Activated naive CD8-positive, alpha-beta T cell (primary cell): ENCODE data around the gene KLC3.
"Not testable (repeated sequence)": the region's sequence is repeated elsewhere in the genome, so short reads cannot be mapped to it uniquely, and the experiment has no call there.

Experiments used
- H3K27ac Mint-ChIP-seq: one replicate; pipeline ENCODE4 v1.8.0; 2021; ENCODE audit warnings: mixed read lengths
- H3K27me3 Mint-ChIP-seq: one replicate; pipeline ENCODE4 v1.8.0; 2021; ENCODE audit warnings: mixed read lengths
- H3K36me3 Mint-ChIP-seq: one replicate; pipeline ENCODE4 v1.8.0; 2021; ENCODE audit warnings: mixed read lengths
- H3K4me1 Mint-ChIP-seq: one replicate; pipeline ENCODE4 v1.8.0; 2021; ENCODE audit warnings: low read depth, mixed read lengths
- H3K4me3 Mint-ChIP-seq: one replicate; pipeline ENCODE4 v1.8.0; 2021; ENCODE audit warnings: mild to moderate bottlenecking, mixed read lengths
- H3K9me3 Mint-ChIP-seq: one replicate; pipeline ENCODE4 v1.8.0; 2021; ENCODE audit warnings: low read depth, mixed read lengths

KLC3 gene

DNA sequence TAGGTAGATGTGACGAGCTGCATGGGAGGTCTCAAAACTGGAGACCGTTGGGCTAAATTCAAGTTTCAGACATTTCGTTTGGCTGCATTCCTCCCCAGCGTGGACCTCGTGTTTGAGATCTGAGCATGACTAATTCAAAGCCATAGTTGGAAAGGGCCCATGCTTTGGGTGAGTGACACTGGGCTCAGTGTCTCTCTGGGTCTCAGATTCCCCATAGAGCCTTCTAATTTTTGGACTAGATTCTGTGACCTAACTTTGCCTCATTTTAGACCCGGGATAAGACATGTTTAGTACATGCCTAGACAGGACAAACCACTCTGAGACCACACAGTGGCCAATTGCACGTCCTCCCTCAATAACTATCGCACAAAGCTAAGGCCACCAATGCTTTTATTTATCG is 34.5 kb upstream of the KLC3 start:
- H3K4me3 Mint-ChIP-seq: no peak overlapping the region
- no peaks in the 10 kb centered on the region for H3K27me3 Mint-ChIP-seq
- peaks cover 2% of the 10 kb centered on the region for H3K36me3 Mint-ChIP-seq
- no peaks in the 10 kb centered on the region for H3K4me1 Mint-ChIP-seq
- no peak overlapping the region for H3K27ac Mint-ChIP-seq
- peaks cover 3% of the 10 kb centered on the region for H3K9me3 Mint-ChIP-seq

- Mint-ChIP-seq H3K36me3 (peaks cover 2% of the 10 kb centered on the region), H3K27me3 (peaks cover 1% of the 10 kb centered on the region), H3K27ac (no peak overlapping the region), H3K4me3 (no peak overlapping the region), H3K9me3 (peaks cover 3% of the 10 kb centered on the region), H3K4me1 (no peaks in the 10 kb centered on the region)
These were observed 34.0 kb upstream of the KLC3 start for GRCh38 chr19:45306518-45307027.

GRCh38 chr19:45307361-45307760 is 33.2 kb upstream of the KLC3 start:
- Mint-ChIP-seq H3K27ac (no peak overlapping the region), H3K27me3 (peaks cover 1% of the 10 kb centered on the region), H3K9me3 (peaks cover 3% of the 10 kb centered on the region), H3K36me3 (no peaks in the 10 kb centered on the region), H3K4me3 (no peak overlapping the region), H3K4me1 (no peaks in the 10 kb centered on the region)

DNA sequence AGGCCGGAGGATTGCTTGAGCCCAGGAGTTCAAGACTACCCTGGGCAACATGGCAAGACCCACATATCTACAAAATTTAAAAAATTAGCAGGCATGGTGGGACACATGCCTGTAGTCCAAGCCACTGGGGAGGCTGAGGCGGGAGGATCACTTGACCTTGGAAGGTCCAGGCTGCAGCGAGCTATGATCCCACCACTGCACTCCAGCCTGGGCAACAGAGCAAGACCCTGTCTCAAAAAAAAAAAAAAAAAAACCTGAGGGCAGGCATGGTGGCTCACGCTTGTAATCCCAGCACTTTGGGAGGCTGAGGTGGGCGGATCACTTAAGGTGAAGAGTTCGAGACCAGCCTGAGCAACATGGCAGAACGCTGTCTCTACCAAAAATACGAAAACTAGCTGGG is 31.2 kb upstream of the KLC3 start:
- not testable (repeated sequence) for H3K4me1 Mint-ChIP-seq, H3K9me3 Mint-ChIP-seq, H3K4me3 Mint-ChIP-seq, H3K27me3 Mint-ChIP-seq, H3K27ac Mint-ChIP-seq, H3K36me3 Mint-ChIP-seq

GRCh38 chr19:45311621-45312020 is 28.9 kb upstream of the KLC3 start:
- Mint-ChIP-seq H3K9me3 (no peaks in the 10 kb centered on the region), H3K4me3 (no peak overlapping the region)

GRCh38 chr19:45312285-45312684 is 28.3 kb upstream of the KLC3 start:
- H3K9me3 Mint-ChIP-seq, H3K4me3 Mint-ChIP-seq, H3K36me3 Mint-ChIP-seq, H3K4me1 Mint-ChIP-seq, H3K27ac Mint-ChIP-seq: not testable (repeated sequence)
- peaks cover 11% of the 10 kb centered on the region for H3K27me3 Mint-ChIP-seq

More at GRCh38 chr19:45311621-45312020, 28.9 kb upstream of the KLC3 start:
- H3K27ac Mint-ChIP-seq: no peak overlapping the region
- H3K4me1 Mint-ChIP-seq: no peaks in the 10 kb centered on the region
- H3K36me3 Mint-ChIP-seq: no peaks in the 10 kb centered on the region
- peaks cover 9% of the 10 kb centered on the region for H3K27me3 Mint-ChIP-seq

DNA sequence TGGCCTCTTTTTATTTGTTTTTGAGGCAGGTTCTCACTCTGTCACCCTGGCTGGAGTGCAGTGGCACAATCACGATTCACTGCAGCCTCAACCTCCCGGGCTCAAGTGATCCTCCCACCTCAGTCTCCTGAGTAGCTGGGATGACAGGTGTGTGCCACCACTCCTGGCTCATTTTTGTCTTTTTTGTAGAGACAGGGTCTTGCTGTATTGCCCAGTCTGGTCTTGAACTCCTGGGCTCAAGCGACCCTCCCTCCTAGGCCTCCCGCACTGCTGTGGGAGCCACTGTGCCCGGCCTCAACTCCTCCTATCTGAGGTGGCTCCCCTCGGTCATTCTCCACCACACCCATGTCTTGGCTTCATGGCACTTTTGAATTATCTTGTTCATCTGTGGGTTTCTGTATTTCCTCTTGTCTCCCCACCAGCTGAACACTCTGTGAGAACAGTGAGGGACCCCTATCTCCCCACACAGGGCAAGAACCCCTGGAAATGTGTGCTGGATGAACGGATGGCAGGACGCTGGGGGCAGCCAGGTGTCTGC is 25.8 kb upstream of the KLC3 start:
- Mint-ChIP-seq H3K4me3 (no peak overlapping the region), H3K4me1 (no peaks in the 10 kb centered on the region), H3K36me3 (no peaks in the 10 kb centered on the region), H3K27me3 (peaks cover 16% of the 10 kb centered on the region), H3K9me3 (no peaks in the 10 kb centered on the region), H3K27ac (no peak overlapping the region)

GRCh38 chr19:45315304-45315703 is 25.2 kb upstream of the KLC3 start:
- peaks cover 16% of the 10 kb centered on the region for H3K27me3 Mint-ChIP-seq
- no peaks in the 10 kb centered on the region for H3K36me3 Mint-ChIP-seq
- no peak overlapping the region for H3K27ac Mint-ChIP-seq
- no peak overlapping the region for H3K4me3 Mint-ChIP-seq
- H3K9me3 Mint-ChIP-seq: no peaks in the 10 kb centered on the region
- H3K4me1 Mint-ChIP-seq: no peaks in the 10 kb centered on the region

GRCh38 chr19:45320997-45321775 is 19.4 kb upstream of the KLC3 start:
- Mint-ChIP-seq H3K27ac (no peak overlapping the region), H3K4me1 (no peaks in the 10 kb centered on the region), H3K27me3 (peaks cover 12% of the 10 kb centered on the region), H3K9me3 (no peaks in the 10 kb centered on the region), H3K36me3 (no peaks in the 10 kb centered on the region), H3K4me3 (no peak overlapping the region)

DNA sequence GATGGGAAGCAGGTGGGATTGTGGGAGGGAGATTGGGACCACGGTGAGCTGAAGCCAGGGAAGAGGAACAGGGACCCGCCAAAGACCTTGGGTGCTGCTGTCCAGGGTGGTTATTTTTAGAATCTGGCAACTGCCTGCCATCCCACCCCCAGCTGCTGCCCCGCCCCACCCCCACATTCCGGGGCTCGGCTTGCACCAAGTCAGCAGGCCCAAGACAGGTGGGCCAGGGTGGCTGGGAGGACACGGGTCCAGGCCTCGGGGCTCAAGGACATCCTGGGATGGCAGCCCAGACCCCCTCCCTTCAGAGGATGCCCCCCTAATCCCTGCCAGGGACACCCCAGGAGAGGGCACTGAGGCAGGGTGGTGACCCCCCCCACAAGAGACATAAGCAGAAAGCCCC is 18.7 kb upstream of the KLC3 start:
- H3K9me3 Mint-ChIP-seq: no peaks in the 10 kb centered on the region
- H3K27me3 Mint-ChIP-seq: peaks cover 9% of the 10 kb centered on the region
- no peaks in the 10 kb centered on the region for H3K36me3 Mint-ChIP-seq
- H3K27ac Mint-ChIP-seq: no peak overlapping the region
- H3K4me1 Mint-ChIP-seq: no peaks in the 10 kb centered on the region
- no peak overlapping the region for H3K4me3 Mint-ChIP-seq

DNA sequence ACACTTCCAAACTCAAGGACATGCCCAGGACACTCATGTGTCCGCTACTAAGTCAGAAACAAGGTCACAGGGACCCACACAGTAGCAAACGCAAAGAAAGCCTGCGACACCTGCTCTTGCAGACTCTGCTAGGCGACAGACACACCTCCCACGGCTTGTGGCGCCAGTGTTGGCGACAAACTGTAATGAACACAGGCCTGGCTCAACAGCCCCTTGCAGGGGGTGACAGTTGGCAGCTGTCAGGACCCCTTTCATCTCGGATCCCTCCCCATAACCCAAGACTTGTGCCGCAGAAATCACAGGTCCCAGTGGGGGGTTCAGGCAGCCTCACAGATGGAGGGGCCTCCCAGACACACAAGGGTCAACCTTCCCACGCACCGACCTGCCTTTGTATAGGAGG is 18.2 kb upstream of the KLC3 start:
- no peak overlapping the region for H3K27ac Mint-ChIP-seq
- H3K4me3 Mint-ChIP-seq: no peak overlapping the region
- no peaks in the 10 kb centered on the region for H3K4me1 Mint-ChIP-seq
- H3K27me3 Mint-ChIP-seq: peaks cover 8% of the 10 kb centered on the region
- H3K9me3 Mint-ChIP-seq: no peaks in the 10 kb centered on the region
- no peaks in the 10 kb centered on the region for H3K36me3 Mint-ChIP-seq

DNA sequence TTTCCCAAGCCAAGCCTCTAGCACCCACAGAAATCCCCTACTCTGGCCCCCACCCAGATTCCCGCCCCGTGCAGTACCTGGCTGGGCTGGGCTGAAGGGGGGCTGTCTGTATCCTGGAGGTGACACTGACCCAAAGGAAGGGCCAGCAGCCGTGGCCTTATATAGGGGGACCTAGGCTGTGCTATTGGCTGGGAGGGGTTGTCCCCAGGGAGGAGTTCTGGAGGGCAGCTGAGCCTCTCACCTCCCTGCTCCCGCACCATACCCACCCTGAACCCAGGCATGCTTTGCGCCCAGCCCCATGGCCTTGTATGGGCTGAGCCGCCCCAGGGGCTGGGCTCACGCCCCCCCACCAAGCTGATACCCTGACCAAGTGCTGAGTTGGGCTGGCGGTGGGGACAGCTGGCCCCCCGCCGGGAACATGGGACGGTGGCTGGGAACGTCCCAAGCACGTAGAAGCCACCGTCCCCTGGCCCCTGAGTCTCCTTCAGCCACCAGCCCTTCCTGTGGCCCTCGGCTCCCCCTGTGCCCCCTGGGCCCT is 17.7 kb upstream of the KLC3 start, which contains the start of gene CKM:
Gene CKM (minus strand): TSS at position 132 of the 538 bp plus-strand sequence. CDS start 3,162 bp downstream, outside the sequence.
- H3K4me1 Mint-ChIP-seq: no peaks in the 10 kb centered on the region
- no peaks in the 10 kb centered on the region for H3K36me3 Mint-ChIP-seq
- H3K27ac Mint-ChIP-seq: no peak within 1 kb of the TSS
- H3K9me3 Mint-ChIP-seq: no peaks in the 10 kb centered on the region
- no peak within 1 kb of the TSS for H3K4me3 Mint-ChIP-seq
- H3K27me3 Mint-ChIP-seq: peaks cover 5% of the 10 kb centered on the region

DNA sequence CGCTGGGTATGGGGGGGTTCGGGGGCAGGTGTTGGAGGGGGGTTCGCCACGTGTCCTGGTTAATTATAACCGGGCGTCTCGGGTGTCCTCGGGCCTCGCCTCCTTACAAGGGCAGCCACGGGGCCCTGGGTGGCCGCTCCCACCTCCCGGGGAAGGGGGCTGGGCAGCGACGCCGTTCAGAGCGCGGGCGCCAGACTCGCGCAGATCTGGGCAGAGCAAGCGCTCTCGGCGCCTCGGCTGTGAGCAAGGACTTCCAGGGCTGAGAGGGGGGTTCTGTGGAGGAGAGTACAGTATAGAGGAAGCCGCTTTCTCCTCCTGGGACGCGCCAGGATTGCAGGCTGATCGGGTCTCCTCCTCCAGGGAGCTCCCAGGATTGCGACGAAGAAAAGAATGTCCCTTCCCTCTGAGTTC is 16.9 kb upstream of the KLC3 start:
- Mint-ChIP-seq H3K4me1 (no peaks in the 10 kb centered on the region), H3K27me3 (peaks cover 5% of the 10 kb centered on the region), H3K36me3 (no peaks in the 10 kb centered on the region), H3K27ac (no peak overlapping the region), H3K4me3 (no peak overlapping the region), H3K9me3 (no peaks in the 10 kb centered on the region)

DNA sequence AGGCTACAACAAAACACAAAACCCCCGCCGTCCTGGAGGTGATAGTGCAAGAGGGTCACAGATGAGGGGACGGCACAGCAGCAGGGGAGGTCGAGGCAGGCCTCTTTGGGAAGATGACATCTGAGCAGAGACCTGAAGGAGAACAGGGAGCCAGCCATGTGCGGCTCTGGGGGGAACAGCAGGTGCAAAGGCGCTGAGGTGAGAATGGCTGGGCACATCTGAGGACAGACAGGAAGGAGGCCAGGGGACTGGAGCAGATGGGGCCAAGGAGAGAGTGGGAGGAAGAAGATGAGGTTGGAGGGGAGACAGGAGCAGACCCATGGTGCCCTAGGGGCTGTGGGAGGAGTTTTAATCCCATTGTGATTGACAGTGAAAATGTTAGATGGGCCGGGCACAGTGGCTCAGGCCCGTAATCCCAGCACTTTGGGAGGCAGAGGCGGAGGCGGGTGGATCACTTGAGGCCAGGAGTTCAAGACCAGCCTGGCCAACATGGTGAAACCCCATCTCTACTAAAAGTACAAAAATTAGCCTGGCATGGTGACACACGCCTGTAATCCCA is 16.1 kb upstream of the KLC3 start:
- no peaks in the 10 kb centered on the region for H3K4me1 Mint-ChIP-seq
- no peak overlapping the region for H3K27ac Mint-ChIP-seq
- peaks cover 4% of the 10 kb centered on the region for H3K27me3 Mint-ChIP-seq
- H3K9me3 Mint-ChIP-seq: no peaks in the 10 kb centered on the region
- H3K36me3 Mint-ChIP-seq: no peaks in the 10 kb centered on the region
- no peak overlapping the region for H3K4me3 Mint-ChIP-seq

- no peaks in the 10 kb centered on the region for H3K36me3 Mint-ChIP-seq
- no peak overlapping the region for H3K4me3 Mint-ChIP-seq
- H3K27me3 Mint-ChIP-seq: peaks cover 1% of the 10 kb centered on the region
- no peak overlapping the region for H3K27ac Mint-ChIP-seq
- H3K4me1 Mint-ChIP-seq: no peaks in the 10 kb centered on the region
- no peaks in the 10 kb centered on the region for H3K9me3 Mint-ChIP-seq
These were observed 13.0 kb upstream of the KLC3 start for GRCh38 chr19:45327404-45328143.
